ENCODE measurements around the gene PLPPR4. TPM values are rescaled to one million over a fixed set of nuclear protein-coding genes. Genes with fewer than 3 reads are reported as not detected.

PLPPR4 gene
- total RNA-seq, 4 donors from 2014 or later: 0.63 to 1.2 (median 0.79) TPM

- no peak for TF ChIP-seq POLR2A (IDR thresholded peaks at IDR 0.05)
- no peak for TF ChIP-seq CTCF (IDR thresholded peaks at IDR 0.05)
- H3K27me3 ChIP-seq: no peaks in the 10 kb centered on the region
- no peaks in the 10 kb centered on the region for H3K36me3 ChIP-seq
- 58 to 68% methylated on average over 2 of the region's 2 CpGs for WGBS, 2 donors
- no peaks in the 10 kb centered on the region for H3K4me1 ChIP-seq
- DNase-seq: no peak
- H3K4me3 ChIP-seq (replicated peaks in 1 of 3): no peak overlapping the region
- no peak overlapping the region for H3K27ac ChIP-seq
- intact Hi-C loops (cut with DNase I): no loop called here
- H3K9me3 ChIP-seq: no peaks in the 10 kb centered on the region
Observed at GRCh38 chr1:99331636-99332035, 67.3 kb downstream of the PLPPR4 start.

GRCh38 chr1:99332561-99332960 lies 68.3 kb downstream of the PLPPR4 start:
- Histone ChIP-seq H3K9me3 (no peaks in the 10 kb centered on the region), H3K27me3 (no peaks in the 10 kb centered on the region), H3K4me3 (replicated peaks in 1 of 3) (no peak overlapping the region), H3K36me3 (no peaks in the 10 kb centered on the region), H3K4me1 (no peaks in the 10 kb centered on the region), H3K27ac (no peak overlapping the region)
- intact Hi-C loops (cut with DNase I): no loop called here
- no peak for DNase-seq
- no peak for TF ChIP-seq CTCF (IDR thresholded peaks at IDR 0.05)
- no peak for TF ChIP-seq POLR2A (IDR thresholded peaks at IDR 0.05)
- 96 to 98% methylated on average over 1 of the region's 1 CpG for WGBS, 2 donors

- WGBS, 2 donors: 84 to 90% methylated on average over 5 of the region's 5 CpGs
- H3K36me3 ChIP-seq: no peaks in the 10 kb centered on the region
- intact Hi-C loops (cut with DNase I): no loop called here
Observed at GRCh38 chr1:99334991-99335390, 70.7 kb downstream of the PLPPR4 start.

GRCh38 chr1:99347041-99347684 lies 82.9 kb downstream of the PLPPR4 start:
- H3K27me3 ChIP-seq: no peaks in the 10 kb centered on the region
- DNase-seq: no peak
- no peaks in the 10 kb centered on the region for H3K9me3 ChIP-seq
- H3K4me3 ChIP-seq (replicated peaks in 1 of 3): no peak overlapping the region
- intact Hi-C loops (cut with DNase I): no loop called here
- H3K36me3 ChIP-seq: no peaks in the 10 kb centered on the region
- no peak for TF ChIP-seq CTCF (IDR thresholded peaks at IDR 0.05)
- no peak for TF ChIP-seq POLR2A (IDR thresholded peaks at IDR 0.05)
- H3K4me1 ChIP-seq: no peaks in the 10 kb centered on the region
- WGBS, 2 donors: 83 to 88% methylated on average over 2 of the region's 2 CpGs
- H3K27ac ChIP-seq: no peak overlapping the region

More at GRCh38 chr1:99334991-99335390, 70.7 kb downstream of the PLPPR4 start:
- Histone ChIP-seq H3K9me3 (no peaks in the 10 kb centered on the region), H3K27ac (no peak overlapping the region), H3K27me3 (no peaks in the 10 kb centered on the region), H3K4me3 (replicated peaks in 1 of 3) (no peak overlapping the region), H3K4me1 (no peaks in the 10 kb centered on the region)
- DNase-seq: no peak
- TF ChIP-seq POLR2A (IDR thresholded peaks at IDR 0.05) (no peak), CTCF (IDR thresholded peaks at IDR 0.05) (no peak)

GRCh38 chr1:99348397-99349132 lies 84.3 kb downstream of the PLPPR4 start:
- no peaks in the 10 kb centered on the region for H3K9me3 ChIP-seq
- no peaks in the 10 kb centered on the region for H3K27me3 ChIP-seq
- no peak for DNase-seq
- H3K36me3 ChIP-seq: no peaks in the 10 kb centered on the region
- no peak overlapping the region for H3K27ac ChIP-seq
- H3K4me1 ChIP-seq: no peaks in the 10 kb centered on the region
- no peak overlapping the region for H3K4me3 ChIP-seq (replicated peaks in 1 of 3)
- intact Hi-C loops (cut with DNase I): no loop called here
- TF ChIP-seq CTCF (IDR thresholded peaks at IDR 0.05) (no peak), POLR2A (IDR thresholded peaks at IDR 0.05) (no peak)
- 68 to 72% methylated on average over 5 of the region's 5 CpGs for WGBS, 2 donors

Measured in thyroid gland (tissue), 4 donors.